ENCODE measurements around the gene VMP1.

DNA sequence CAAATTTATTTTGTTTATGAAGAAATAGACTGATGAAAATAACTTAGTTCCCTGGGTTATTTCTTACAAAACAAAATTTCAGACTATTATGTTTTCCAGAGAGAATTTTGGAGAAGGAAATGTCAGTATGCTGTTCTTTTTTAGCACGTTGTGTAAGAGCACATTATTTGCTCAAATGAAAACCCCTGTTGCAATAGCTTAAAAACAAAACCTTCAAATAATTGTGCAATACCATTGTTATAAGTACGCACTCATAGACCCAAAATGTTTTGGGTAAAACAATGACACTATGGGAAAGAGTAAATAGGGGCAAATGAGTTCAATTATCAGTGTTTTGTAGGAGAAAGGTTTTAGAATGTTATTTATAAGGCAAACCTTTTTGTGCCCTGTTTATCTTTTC lies 18.2 kb downstream of the VMP1 start:
- no peak for TF ChIP-seq EZH2 (IDR thresholded peaks at IDR 0.05; ENCODE audit: insufficient read depth, poor library complexity, severe bottlenecking)
- no peak for TF ChIP-seq EZH2phosphoT487 (IDR thresholded peaks at IDR 0.05; ENCODE audit: insufficient read depth, low read depth)
